GM06990 (cell line): ENCODE results near the gene POLR3GL.
A peak's percentile ranks its signal among the peaks of the same experiment; 100 is the strongest.
"Not testable (repeated sequence)": the region's sequence is repeated elsewhere in the genome, so short reads cannot be mapped to it uniquely, and the experiment has no call there.

Experiments used
- DNase-seq: peaks from one replicate; pipeline ENCODE4 v3.0.0-alpha.2; 2011; ENCODE audit not compliant: insufficient read length; ENCODE audit errors: extremely low read depth
- H3K27me3 ChIP-seq: replicated peaks from 2 replicates; pipeline ENCODE4 v1.6.0; 2011; ENCODE audit warnings: low read length; ENCODE audit not compliant: control insufficient read depth, insufficient read depth
- H3K36me3 ChIP-seq: 2 replicates; pipeline ENCODE4 v1.5.1; 2011; ENCODE audit warnings: low read length; ENCODE audit not compliant: control insufficient read depth, insufficient read depth
- H3K4me3 ChIP-seq: replicated peaks from 2 replicates; pipeline ENCODE4 v1.5.1; 2011; ENCODE audit warnings: low read depth, mild to moderate bottlenecking, control low read depth, low read length
- TF ChIP-seq, protein P1 (sequence below): IDR thresholded peaks from 2 replicates; pipeline ENCODE4 v1.5.1; 2011; ENCODE audit warnings: low read length, control low read depth, mild to moderate bottlenecking, inconsistent platforms; ENCODE audit not compliant: insufficient read depth, poor library complexity, severe bottlenecking

POLR3GL gene

DNA sequence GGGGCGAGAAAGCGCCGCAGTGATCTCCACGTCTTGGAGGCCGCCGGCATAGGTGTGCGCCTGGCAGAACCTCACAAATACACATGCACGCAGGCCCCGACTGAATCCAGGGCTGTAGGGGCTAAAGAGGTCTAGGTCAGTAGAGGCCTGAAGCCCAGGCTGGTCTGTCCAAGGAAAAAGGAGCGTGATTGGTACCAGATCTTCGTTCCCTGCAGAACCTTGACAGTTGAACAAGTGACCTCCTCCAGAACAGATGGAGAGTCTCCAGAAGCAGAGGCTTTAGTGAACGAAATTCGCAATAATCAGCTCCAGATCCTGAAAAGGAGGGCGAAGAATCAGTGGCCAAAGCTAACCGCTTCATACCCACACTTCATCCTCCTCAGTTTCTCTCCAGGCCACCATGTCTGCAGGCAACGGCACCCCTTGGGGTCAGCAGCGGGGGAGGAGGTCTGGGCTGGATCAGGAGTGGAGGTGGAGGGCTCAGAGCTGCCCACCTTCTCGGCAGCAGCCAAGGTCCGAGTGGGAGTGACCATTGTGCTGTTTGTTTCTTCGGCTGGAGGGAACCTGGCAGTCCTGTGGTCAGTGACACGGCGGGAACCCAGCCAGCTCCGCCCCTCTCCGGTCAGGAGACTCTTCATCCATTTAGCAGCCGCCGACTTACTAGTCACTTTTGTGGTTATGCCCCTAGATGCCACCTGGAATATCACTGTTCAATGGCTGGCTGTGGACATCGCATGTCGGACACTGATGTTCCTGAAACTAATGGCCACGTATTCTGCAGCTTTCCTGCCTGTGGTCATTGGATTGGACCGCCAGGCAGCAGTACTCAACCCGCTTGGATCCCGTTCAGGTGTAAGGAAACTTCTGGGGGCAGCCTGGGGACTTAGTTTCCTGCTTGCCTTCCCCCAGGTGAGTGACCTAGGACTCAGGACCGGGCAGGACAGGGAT, 45.2 kb upstream of the POLR3GL start:
- DNase-seq: peak; percentile 54
- TF ChIP-seq, protein P1, sequence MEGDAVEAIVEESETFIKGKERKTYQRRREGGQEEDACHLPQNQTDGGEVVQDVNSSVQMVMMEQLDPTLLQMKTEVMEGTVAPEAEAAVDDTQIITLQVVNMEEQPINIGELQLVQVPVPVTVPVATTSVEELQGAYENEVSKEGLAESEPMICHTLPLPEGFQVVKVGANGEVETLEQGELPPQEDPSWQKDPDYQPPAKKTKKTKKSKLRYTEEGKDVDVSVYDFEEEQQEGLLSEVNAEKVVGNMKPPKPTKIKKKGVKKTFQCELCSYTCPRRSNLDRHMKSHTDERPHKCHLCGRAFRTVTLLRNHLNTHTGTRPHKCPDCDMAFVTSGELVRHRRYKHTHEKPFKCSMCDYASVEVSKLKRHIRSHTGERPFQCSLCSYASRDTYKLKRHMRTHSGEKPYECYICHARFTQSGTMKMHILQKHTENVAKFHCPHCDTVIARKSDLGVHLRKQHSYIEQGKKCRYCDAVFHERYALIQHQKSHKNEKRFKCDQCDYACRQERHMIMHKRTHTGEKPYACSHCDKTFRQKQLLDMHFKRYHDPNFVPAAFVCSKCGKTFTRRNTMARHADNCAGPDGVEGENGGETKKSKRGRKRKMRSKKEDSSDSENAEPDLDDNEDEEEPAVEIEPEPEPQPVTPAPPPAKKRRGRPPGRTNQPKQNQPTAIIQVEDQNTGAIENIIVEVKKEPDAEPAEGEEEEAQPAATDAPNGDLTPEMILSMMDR: no peak
- peaks cover 2% of the 10 kb centered on the region for H3K36me3 ChIP-seq
- H3K27me3 ChIP-seq: no peaks in the 10 kb centered on the region
- H3K4me3 ChIP-seq: peak overlapping the region; percentile 85

GRCh38 chr1:145920297-145920696, 44.2 kb upstream of the POLR3GL start:
- not testable (repeated sequence) for DNase-seq, H3K4me3 ChIP-seq, H3K36me3 ChIP-seq, H3K27me3 ChIP-seq

GRCh38 chr1:145922266-145922665, 42.2 kb upstream of the POLR3GL start:
- Histone ChIP-seq H3K27me3 (no peaks in the 10 kb centered on the region), H3K4me3 (no peak overlapping the region), H3K36me3 (peaks cover 1% of the 10 kb centered on the region)
- TF ChIP-seq, protein P1: no peak
- no peak for DNase-seq

GRCh38 chr1:145926686-145927062, 37.8 kb upstream of the POLR3GL start:
- Histone ChIP-seq H3K27me3 (no peaks in the 10 kb centered on the region), H3K36me3 (peaks cover 1% of the 10 kb centered on the region), H3K4me3 (peak overlapping the region; percentile 94)
- DNase-seq: no peak
- TF ChIP-seq, protein P1: no peak

- TF ChIP-seq, protein P1: peak; percentile 64
- H3K36me3 ChIP-seq: peaks cover 1% of the 10 kb centered on the region
These were observed 37.2 kb upstream of the POLR3GL start, which contains the start of gene RBM8A for GRCh38 chr1:145927063-145927886. Gene RBM8A (minus strand): TSS chr1:145927484. CDS start chr1:145927426, 58 bp downstream.

More at GRCh38 chr1:145927063-145927886, 37.2 kb upstream of the POLR3GL start, which contains the start of gene RBM8A:
- Histone ChIP-seq H3K27me3 (no peaks in the 10 kb centered on the region), H3K4me3 (peak within 1 kb of the TSS; percentile 94)
- DNase-seq: peak; percentile 85
